ENCODE data around the gene PDP2. TPM values are rescaled to one million over a fixed set of nuclear protein-coding genes. Genes with fewer than 3 reads are reported as not detected.
A peak's percentile ranks its signal among the peaks of the same experiment; 100 is the strongest.

Gene PDP2
- total RNA-seq, 1 experiment from 2014 or later: 21.5 TPM

DNA sequence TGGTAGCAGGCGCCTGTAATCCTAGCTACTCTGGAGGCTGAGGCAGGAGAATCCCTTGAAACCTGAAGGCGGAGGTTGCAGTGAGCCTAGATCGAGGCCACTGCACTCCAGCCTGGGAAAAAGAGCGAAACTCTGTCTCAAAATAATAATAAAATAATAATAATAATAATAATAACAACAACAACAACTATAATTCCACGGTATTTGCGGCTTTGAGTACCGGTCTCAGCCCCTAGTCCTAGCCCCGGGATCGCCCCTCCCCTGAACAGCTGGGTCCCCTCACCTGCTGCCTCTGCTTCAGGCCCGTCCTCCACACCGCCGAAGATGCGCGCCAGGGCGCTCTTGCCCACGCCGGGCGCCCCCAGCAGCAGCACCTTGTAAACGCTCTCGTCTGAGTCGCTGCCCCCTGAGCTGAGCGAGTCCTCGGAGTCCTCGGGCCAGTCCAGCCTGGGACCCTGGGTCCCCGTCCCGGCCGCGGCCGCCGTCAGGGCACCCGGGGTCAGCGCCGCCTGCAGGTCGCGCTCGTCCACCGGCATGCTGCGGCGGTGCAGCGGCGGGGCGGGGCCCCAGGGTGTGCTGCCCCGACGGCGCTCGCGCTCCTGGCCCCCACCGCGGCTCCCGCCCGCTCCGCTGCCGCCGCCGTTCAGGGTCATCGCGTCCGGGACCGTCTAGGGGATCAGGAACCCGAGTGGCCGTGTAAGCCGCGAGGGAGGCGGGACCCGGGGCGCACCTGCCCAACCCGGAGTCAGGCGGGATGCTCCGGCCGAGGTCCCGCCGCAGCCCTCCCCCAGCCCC is 44.4 kb downstream of the PDP2 start:
- Mint-ChIP-seq H3K27me3 (ENCODE audit: insufficient read depth, unreplicated experiment) (no peaks in the 10 kb centered on the region), H3K4me3 (ENCODE audit: unreplicated experiment) (no peak overlapping the region), H3K36me3 (ENCODE audit: insufficient read depth, unreplicated experiment) (peaks cover 8% of the 10 kb centered on the region), H3K4me1 (ENCODE audit: insufficient read depth, unreplicated experiment) (peaks cover 36% of the 10 kb centered on the region), H3K9me3 (ENCODE audit: unreplicated experiment) (no peaks in the 10 kb centered on the region), H3K27ac (ENCODE audit: low read depth, unreplicated experiment) (no peak overlapping the region)
- no TSS peak for BruUV-seq (replicated peaks)
- TF ChIP-seq, protein P1, sequence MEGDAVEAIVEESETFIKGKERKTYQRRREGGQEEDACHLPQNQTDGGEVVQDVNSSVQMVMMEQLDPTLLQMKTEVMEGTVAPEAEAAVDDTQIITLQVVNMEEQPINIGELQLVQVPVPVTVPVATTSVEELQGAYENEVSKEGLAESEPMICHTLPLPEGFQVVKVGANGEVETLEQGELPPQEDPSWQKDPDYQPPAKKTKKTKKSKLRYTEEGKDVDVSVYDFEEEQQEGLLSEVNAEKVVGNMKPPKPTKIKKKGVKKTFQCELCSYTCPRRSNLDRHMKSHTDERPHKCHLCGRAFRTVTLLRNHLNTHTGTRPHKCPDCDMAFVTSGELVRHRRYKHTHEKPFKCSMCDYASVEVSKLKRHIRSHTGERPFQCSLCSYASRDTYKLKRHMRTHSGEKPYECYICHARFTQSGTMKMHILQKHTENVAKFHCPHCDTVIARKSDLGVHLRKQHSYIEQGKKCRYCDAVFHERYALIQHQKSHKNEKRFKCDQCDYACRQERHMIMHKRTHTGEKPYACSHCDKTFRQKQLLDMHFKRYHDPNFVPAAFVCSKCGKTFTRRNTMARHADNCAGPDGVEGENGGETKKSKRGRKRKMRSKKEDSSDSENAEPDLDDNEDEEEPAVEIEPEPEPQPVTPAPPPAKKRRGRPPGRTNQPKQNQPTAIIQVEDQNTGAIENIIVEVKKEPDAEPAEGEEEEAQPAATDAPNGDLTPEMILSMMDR (IDR thresholded peaks at IDR 0.05; ENCODE audit: unreplicated experiment): no peak
- intact Hi-C loops (cut with micrococcal nuclease): no loop called here
- ChIA-PET POLR2A (interaction anchor here (1.0 kb wide), 1 partner anchor 30 kb away, joined by 3 read pairs; no protein-coding TSS in a partner anchor), CTCF (interaction anchor here (0.5 to 2.2 kb wide), 2 partner anchors 12 to 30 kb away, joined by 4 to 8 read pairs; no protein-coding TSS in a partner anchor)
- no peak for DNase-seq (ENCODE audit: unreplicated experiment)

DNA sequence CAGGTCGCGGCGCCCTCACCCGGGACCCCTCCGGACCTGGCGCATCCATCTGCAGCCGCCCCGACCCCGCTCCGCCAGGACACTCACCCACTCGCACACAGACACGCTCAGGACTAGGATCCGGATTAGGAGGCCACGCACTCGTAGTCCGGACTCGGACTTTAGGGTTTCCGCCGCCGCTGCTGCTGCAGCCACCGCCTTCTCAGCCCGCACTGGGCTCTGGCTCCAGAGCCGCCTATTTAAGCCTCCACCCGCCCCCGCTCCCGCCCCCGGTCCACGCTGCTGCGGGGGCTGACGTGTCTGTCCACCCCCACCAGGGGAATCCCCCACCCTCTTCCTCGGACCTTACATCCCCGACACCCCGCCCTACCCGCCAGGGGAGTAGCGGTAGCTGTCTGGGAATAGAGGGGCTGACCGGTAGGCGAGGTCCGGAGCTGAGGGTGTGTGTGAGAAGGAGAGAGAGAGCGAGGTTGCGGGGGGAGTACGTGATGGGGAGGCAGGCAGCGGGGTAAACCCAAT is 45.1 kb downstream of the PDP2 start, which contains the start of gene RRAD:
Gene RRAD, minus strand, starts transcription at position 214 of the 519 bp plus-strand sequence. CDS start 356 bp downstream, outside the sequence.
- POLR2A ChIA-PET: no interaction called here
- H3K36me3 Mint-ChIP-seq (ENCODE audit: insufficient read depth, unreplicated experiment): peaks cover 8% of the 10 kb centered on the region
- no peaks in the 10 kb centered on the region for H3K27me3 Mint-ChIP-seq (ENCODE audit: insufficient read depth, unreplicated experiment)
- H3K27ac Mint-ChIP-seq (ENCODE audit: low read depth, unreplicated experiment): peak within 1 kb of the TSS; percentile 69
- intact Hi-C loops (cut with micrococcal nuclease): no loop called here
- no peak within 1 kb of the TSS for H3K4me3 Mint-ChIP-seq (ENCODE audit: unreplicated experiment)
- CTCF ChIA-PET: interaction anchor here (4.1 kb wide), 1 partner anchor 30 kb away, joined by 62 read pairs; no protein-coding TSS in a partner anchor
- H3K4me1 Mint-ChIP-seq (ENCODE audit: insufficient read depth, unreplicated experiment): peaks cover 36% of the 10 kb centered on the region
- TF ChIP-seq, protein P1 (IDR thresholded peaks at IDR 0.05; ENCODE audit: unreplicated experiment): no peak
- DNase-seq (ENCODE audit: unreplicated experiment): no peak
- no peaks in the 10 kb centered on the region for H3K9me3 Mint-ChIP-seq (ENCODE audit: unreplicated experiment)
- no TSS peak for BruUV-seq (replicated peaks)

DNA sequence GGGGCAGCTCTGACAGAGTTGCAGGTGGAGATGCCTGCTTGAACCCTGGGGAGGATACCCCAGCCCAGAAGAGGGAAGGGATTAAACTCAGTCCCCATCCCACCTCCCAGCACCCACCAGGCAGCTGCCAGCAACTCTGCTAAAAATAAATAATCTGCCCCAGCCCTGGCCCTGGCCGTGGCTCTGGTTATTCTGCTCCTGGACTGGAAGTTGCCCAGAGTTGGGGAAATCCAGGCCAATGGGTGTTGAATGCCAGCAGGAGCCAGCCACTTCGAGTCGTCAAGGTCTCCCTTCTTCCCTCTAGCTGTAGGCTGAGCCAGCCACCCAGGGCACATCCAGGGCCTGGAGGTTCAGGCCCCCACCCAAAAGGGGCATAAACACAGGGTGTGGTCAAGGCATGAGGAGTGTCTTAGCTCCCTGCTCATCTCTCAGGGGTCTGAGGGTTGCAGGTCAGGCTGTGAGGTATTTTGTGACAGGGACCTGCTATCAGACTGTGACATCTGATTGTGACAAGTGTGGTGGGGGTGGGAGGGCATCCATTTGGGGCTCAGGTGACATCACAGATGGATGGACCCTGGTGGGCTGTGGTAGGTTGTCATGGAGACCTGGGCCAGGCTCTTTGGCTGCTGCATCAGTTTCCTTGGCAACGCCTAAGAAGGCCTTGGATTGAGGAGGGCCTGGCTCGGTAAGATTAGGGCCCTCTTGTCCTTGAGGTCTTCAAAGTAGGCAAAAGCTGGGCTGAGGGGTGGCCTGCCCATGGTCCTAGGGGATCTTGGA is 46.0 kb downstream of the PDP2 start:
- BruUV-seq (replicated peaks): no TSS peak
- Mint-ChIP-seq H3K9me3 (ENCODE audit: unreplicated experiment) (no peaks in the 10 kb centered on the region), H3K4me3 (ENCODE audit: unreplicated experiment) (no peak overlapping the region), H3K27me3 (ENCODE audit: insufficient read depth, unreplicated experiment) (no peaks in the 10 kb centered on the region), H3K27ac (ENCODE audit: low read depth, unreplicated experiment) (peak overlapping the region; percentile 69), H3K36me3 (ENCODE audit: insufficient read depth, unreplicated experiment) (peaks cover 17% of the 10 kb centered on the region), H3K4me1 (ENCODE audit: insufficient read depth, unreplicated experiment) (peaks cover 36% of the 10 kb centered on the region)
- TF ChIP-seq, protein P1 (IDR thresholded peaks at IDR 0.05; ENCODE audit: unreplicated experiment): no peak
- ChIA-PET POLR2A (interaction anchor here (0.9 to 3.0 kb wide), 4 partner anchors 10 to 30 kb away, joined by 3 to 16 read pairs (median 7); no protein-coding TSS in a partner anchor), CTCF (interaction anchor here (0.6 to 4.1 kb wide), 3 partner anchors 7 to 114 kb away, joined by 3 to 62 read pairs (median 23); partner anchors contain the start of gene CDH16)
- DNase-seq (ENCODE audit: unreplicated experiment): no peak
- intact Hi-C loops (cut with micrococcal nuclease): no loop called here

Measured in MCF 10A (cell line).